ENCODE measurements around the gene ZNF695.
"Not testable (repeated sequence)": the region's sequence is repeated elsewhere in the genome, so short reads cannot be mapped to it uniquely, and the experiment has no call there.

ZNF695 gene

DNA sequence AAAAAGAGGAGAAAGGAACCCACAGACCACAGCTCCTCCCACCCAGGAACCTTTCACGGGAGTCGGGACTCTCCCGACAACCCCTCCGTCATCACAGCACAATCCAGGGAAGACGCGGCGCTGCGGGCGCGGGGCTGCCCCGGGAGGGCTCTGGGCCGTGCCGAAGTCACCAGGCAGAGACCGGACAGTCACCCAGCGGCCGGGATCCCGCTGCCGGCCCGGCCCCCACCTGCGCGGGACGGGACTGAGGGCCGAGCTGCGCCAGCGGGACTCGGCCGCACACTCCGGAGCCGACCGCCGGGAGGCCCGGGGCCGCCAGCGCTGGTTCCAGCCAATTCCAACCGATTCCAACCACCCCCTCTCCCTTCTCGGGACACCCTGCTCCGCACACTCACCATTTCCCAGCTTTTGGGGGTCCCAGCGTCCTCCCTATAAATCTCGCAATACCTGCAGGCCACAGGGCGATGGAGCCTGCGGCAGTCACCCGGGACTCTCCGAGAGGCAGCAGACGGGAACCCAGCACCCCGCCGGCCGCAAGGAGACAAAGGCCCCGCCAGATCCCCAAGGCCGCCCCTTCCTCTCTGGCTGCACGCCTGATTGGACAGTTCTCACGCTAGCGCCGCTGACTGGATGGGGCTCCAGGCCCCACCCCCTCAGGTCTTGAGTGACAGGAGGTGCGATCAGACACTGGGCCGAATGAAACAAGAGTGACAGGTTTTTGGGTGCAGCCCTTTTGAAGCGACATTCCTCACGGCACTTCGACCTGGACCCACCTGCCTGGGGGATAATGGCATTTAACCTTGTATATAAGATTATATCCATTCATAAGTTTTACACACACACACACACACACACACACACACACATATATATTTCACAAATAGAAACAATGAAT is at the start of gene ZNF695:
TSS of gene ZNF695 (minus strand) at position 547 of the 895 bp plus-strand sequence. CDS start at position 398, 149 bp downstream.
- DNase-seq (ENCODE audit: low spot score) = peak; percentile 96

DNA sequence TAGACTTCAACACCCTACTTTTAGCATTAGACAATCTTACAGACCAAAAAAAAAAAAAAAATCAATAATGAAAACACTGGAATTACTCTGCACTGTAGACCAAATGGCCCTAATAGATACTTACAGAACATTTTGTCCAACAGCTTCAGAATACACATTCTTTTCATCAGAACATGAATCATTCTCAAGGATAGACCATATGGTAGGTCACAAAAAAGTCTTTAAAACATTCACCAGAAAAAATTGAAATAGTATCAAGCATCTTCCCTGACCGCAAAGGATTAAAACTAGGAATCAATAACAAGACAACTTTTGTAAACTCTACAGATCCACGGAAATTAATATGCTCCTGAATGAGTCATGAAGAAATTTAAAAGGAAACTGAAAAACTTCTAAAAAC is 48.2 kb upstream of the ZNF695 start:
- DNase-seq (ENCODE audit: low spot score) = no peak

DNA sequence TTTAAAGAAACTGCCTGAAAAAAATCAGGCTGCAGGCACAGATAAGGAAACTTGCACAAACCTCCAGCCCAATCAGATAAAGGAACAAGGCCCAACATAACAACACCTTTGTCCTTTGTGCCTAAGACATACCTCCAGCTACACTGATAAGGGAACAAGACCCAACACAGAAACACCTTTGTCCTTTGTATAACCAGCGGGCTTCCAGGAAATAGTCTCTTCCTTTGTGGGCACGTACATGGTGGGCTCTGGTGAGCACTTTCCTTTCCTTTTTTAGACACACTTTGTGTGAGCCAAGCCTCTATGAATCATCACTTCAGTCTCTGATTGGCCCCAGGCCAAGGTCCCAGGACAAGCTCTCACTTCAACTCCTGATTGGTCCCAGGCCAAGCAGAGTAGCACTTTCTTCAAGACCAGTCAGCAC is 47.1 kb upstream of the ZNF695 start:
- DNase-seq (ENCODE audit: low spot score) = no peak

DNA sequence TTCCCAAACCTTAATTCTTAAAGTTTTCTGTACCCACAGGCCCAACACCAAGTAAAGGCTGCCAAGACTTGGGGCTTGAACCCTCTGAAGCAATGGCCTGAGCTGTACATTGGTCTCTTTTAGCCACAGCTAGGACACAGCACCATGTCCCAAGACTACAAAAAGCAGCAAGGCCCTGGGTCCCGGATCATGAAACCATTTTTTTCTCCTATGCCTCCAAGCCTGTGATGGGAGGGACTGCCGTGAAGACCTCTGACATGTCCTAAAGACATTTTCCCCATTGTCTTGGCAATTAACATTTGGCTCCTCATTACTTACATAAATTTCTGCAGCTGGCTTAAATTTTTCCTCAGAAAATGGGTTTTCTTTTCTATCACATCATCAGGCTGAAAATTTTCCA is 39.8 kb upstream of the ZNF695 start:
- no peak for DNase-seq (ENCODE audit: low spot score)

DNA sequence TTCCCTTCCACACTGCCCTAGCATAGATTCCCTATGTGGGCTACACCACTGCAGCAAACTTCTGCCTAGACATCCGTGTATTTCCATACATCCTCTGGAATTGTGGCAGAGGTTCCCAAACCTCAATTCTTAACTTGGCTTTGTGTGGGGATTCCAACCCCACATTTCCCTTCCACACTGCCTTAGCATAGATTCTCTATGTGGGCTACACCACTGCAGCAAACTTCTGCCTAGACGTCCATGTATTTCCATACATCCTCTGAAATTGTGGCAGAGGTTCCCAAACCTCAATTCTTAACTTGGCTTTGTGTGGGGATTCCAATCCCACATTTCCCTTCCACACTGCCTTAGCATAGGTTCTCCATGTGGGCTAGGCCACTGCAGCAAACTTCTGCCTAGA is 39.4 kb upstream of the ZNF695 start:
- no peak for DNase-seq (ENCODE audit: low spot score)

DNA sequence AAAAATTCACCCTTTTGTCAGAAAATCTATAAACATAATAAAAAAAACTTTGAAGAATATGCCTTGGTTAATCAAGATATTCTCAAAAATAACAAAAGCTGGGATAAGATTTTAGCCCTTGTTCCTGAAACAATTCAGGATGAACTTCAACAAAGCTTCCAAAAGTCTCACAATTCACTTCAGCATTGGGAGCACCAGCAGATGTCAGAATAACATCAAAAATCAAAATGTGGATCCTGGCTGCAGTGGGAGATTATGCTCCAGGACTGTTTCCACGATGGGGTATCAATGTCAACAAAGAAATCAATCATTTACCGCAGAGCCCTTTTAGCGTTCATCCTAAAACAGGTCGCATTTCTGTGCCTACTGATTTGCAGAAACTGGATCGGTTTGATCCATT is 35.5 kb upstream of the ZNF695 start:
- DNase-seq (ENCODE audit: low spot score) = no peak

DNA sequence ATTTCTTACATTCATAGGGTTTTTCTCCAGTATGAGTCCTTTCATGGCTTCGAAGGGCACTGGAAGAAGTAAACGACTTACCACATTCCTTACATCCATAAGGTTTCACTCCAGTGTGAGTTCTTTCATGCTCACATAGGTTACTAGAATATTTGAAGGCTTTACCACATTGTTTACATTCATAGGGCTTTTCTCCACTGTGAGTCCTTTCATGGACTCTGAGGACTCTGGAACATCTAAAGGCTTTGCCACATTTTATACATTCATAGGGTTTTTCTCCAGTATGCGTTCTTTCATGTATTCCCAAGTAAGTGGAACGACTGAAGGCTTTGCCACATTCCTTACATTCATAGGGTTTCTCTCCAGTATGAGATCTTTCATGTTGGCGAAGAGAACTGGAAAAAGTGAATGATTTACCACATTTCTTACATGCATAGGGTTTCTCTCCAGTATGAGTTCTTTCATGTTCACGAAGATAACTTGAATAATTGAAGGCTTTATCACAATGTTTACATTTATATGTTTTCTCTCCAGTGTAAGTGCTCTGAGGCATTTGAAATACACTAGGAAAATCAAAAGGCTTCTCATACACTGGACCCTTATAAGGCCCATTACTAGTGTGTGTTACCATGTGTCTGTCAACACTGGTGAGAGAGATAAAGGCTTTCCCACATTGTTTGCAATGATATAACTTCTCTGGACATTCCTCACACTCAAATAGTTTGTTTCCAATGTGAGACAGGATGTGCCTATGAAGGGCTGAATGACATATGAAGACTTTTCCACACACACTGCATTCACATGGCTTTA is 29.9 kb upstream of the ZNF695 start:
- DNase-seq (ENCODE audit: low spot score) = no peak

DNA sequence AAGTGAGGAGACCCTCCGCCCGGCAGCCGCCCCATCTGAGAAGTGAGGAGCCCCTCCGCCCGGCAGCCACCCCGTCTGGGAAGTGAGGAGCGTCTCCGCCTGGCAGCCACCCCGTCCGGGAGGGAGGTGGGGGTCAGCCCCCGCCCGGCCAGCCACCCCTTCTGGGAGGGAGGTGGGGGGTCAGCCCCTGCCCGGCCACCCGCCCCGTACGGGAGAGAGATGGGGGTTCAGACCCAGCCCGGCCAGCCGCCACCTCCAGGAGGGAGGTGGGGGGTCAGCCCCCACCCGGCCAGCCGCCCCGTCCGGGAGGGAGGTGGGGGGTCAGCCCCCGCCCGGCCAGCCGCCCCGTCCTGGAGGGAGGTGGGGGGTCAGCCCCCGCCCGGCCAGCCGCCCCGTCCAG is 24.4 kb upstream of the ZNF695 start:
- not testable (repeated sequence) for DNase-seq (ENCODE audit: low spot score)

DNA sequence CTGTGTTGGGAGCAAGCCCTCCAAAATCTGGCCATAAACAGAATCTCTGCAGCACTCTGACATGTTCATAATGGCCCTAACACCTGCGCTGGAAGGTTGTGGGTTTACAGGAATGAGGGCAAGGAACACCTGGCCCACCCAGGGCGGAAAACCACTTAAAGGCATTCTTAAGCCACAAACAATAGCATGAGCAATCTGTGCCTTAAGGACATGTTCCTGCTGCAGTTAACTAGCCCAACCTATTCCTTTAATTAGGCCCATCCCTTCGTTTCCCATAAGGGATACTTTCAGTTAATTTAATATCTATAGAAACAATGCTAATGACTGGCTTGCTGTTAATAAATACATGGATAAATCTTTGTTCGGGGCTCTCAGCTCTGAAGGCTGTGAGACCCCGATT is 16.8 kb upstream of the ZNF695 start:
- DNase-seq (ENCODE audit: low spot score) = not testable (repeated sequence)

DNA sequence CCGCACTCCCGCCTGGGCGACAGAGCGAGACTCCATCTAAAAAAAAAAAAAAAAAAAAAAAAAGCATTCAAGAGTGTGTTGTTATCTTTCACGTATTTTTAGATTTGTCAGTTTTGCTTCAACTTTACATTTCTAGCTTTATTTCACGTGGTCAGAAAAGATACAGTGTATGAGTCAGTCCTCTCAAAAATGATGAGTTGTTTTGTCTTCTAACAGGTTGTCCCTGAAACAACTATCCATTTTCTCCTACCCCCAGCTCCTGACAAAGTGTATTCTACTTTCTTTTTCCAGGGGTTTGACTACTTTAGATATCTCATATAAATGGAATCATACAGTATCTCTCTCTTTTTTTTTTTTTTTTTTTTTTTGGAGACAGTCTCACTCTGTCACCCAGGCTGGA is 5.5 kb upstream of the ZNF695 start:
- DNase-seq (ENCODE audit: low spot score) = no peak

DNA sequence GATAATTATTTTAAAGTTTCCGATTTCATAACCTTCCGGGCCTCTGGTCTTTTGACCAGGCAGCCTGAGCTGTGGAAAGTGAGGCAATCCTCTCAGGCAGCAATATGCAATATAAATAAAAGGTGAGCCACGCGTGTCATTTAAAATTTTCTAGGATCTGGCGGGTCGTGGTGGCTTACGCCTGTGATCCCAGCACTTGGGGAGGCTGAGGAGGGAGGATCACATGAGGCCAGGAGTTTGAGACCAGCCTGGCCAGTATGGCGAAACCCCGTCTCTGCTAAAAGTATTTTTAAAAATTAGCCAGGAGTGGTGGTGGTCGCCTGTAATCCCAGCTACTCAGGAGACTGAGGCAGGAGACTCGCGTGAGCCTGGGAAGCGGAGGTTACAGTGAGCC is 546 bp upstream of the ZNF695 start:
- DNase-seq (ENCODE audit: low spot score) = no peak

DNA sequence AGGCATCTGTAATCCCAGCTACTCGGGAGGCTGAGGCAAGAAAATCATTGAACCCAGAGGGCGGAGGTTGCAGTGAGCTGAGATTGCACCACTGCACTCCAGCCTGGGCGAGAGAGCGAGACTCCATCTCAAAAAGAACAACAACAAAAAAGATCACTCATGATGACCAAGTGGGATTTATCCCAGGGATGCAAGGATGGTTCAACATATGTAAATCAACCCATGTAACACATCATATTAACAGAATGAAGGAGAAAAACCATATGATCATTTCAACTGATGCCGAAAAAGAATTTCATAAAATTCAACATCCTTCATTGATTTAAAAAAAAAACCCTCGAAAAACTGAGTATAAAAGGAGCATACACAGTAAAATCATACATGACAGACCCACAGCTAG is 3.8 kb downstream of the ZNF695 start:
- DNase-seq (ENCODE audit: low spot score) = not testable (repeated sequence)

DNA sequence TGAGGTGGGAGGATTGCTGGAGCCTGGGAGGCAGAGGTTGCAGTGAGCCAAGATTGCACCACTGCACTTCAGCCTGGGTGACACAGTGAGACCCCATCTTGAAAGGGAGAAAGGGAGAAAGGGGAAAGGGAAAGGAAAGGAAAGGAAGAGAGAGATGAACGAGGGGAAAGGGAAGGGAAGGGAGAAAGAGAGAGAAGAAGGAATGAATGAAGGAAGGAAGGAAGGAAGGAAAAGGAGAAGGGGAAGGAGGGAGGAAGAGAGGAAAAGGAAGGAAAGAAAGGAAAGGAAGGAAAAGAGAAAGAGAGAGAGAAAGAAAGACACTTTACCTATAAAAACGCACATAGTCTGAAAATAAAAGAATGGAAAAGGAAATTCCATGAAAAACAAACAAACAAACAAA is 18.0 kb downstream of the ZNF695 start:
- DNase-seq (ENCODE audit: low spot score) = no peak

DNA sequence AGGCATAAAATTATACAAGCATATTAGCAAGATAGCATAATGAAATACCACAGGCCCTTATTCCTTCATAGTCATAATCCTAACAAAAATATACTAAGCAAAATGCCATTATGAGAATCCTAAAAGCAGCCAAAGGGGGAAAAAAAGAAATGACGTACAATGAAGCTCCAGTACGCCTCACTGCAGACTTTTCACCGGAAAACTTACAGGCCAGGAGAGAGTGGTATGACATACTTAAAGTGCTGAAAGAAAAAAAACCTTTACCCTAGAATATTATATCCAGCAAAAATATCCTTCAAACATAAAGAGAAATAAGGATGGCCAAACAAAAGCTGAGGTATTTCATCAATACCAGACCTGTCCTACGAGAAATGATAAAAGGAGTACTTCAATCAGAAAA is 19.5 kb downstream of the ZNF695 start:
- DNase-seq (ENCODE audit: low spot score) = no peak

DNA sequence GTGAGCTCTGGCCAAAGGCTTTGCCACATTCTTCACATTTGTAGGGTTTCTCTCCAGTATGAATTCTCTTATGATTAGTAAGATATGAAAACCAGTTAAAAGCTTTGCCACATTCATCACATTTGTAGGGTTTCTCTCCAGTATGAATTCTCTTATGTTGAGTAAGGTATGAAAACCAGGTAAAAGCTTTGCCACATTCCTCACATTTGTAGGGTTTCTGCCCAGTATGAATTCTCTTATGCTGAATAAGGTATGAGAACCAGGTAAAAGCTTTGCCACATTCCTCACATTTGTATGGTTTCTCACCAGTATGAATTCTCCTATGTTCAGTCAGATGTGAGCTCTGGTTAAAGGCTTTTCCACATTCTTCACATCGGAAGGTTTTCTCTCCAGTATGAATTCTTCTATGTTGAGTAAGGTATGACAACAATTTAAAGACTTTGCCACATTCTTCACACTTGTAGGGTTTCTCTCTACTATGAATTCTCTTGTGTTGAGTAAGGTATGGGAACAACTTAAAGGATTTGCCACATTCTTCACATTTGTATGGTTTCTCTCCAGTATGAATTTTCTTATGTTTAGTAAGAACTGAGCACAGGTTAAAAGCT is 20.7 kb downstream of the ZNF695 start:
- DNase-seq (ENCODE audit: low spot score) = no peak

DNA sequence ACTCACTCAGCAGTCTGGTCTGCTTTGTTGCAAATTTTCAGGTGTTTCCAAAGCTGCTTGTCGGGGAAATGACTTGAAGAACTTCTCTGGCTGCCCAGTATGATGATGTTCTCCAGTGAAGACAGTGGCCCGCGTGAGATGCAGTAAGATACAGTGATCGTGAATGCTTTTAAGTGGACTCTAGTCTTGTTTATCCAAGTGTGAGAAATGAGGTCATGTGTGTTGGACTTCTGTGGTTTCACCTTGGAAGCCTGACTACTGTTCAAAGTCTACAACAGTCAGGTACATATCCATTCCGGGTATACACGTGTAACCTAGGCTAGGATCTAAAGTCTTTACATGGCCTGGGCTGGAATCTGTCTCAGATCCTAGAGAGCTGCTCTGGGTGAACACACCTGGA is 29.1 kb downstream of the ZNF695 start:
- DNase-seq (ENCODE audit: low spot score) = no peak

DNA sequence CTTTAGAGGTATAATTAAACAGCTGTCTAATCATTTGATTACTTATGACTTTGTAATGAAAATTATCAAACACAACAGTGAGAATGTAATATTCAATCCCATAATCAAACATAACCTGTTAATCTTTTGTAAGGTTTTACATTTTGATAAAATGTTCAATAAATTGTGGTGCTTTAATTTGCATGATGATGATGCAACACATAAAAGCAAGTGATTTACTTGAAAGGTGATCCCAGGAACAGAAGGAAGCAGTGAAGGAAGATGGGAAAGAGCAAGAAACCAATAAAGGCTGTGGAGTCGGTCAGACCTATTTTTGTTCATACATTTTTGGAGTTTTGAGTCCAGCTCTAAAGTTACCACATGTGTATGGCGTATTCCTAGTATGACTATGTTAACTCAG is 29.6 kb downstream of the ZNF695 start:
- no peak for DNase-seq (ENCODE audit: low spot score)

DNA sequence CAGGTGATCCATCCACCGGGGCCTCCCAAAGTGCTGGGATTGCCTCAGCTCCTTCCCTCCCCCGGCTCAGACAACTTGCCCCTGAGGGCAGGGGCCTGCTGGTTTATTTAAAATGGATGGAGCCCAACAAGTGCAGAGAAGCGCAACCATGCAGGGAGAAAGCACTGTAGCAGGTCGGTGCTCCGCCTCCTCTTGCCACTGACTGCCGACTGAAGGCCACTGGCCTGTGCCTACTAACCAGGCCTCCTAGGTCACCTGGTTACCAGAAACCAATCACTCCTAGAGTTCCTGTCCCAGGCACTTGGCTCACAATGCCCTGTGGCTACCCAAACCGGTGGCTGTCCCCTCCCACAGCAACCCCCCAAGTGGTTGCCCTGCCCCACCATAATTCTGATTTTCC is 35.9 kb downstream of the ZNF695 start:
- DNase-seq (ENCODE audit: low spot score) = no peak

DNA sequence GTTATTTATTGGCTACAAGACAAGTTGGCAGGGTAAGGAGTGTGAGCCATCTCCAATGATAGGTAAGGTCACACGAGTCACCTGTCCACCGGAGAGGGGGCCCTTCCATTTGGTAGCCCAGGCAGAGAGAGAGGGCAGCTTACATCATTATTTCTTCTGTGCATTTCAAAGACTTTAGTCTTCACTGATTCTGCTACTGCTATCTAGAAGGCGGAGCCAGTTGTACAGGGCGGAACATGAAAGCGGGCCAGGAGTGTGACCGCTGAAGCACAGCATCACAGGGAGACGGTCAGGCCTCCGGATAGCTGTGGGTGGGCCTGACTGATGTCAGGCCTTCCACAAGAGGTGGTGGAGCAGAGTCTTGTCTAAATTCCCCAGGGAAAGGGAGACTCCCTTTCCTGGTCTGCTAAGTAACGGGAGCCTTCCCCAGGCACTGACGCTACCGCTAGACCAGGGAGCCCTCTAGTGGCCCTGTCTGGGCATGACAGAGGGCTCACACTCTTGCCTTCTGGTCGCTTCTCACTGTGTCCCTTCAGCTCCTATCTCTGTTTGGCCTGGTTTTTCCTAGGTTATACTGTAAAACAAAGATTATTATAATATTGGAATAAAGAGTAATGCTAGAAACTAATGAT is 36.7 kb downstream of the ZNF695 start:
- no peak for DNase-seq (ENCODE audit: low spot score)

DNA sequence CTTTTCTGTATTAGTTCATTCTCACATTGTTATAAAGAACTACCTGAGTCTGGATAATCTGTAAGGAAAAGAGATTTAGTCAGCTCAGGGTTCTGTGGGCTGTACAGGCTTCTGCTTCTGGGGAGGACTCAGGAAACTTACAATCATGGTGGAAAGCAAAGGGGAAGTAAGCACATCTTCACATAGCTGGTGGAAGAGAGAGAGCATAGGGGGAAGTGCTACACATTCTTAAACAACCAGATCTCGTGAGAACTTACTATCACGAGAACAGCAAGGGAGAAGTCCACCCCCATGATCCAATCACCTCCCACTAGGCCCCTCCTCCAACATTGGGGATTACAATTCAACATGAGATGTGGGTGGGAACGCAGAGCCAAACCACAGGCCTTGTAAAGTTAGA is 38.2 kb downstream of the ZNF695 start:
- DNase-seq (ENCODE audit: low spot score) = no peak

DNA sequence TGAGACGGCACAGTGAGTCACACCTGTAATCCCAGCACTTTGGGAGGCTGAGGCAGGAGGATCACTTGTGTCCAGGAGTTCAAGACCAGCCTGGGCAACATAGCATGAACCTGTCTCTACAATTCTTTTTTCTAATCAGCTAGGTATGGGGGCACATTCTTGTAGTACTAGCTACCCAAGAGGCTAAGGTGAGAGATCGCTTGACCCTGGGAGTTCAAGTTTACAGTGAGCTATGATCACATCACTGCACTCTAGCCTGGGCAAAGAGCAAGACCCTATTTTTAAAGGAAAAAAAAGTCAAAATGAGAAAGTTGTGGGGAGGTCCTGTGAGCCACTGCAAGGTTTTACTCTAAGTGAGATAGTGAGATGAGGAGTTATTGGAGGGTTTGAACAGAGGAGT is 41.4 kb downstream of the ZNF695 start:
- no peak for DNase-seq (ENCODE audit: low spot score)

DNA sequence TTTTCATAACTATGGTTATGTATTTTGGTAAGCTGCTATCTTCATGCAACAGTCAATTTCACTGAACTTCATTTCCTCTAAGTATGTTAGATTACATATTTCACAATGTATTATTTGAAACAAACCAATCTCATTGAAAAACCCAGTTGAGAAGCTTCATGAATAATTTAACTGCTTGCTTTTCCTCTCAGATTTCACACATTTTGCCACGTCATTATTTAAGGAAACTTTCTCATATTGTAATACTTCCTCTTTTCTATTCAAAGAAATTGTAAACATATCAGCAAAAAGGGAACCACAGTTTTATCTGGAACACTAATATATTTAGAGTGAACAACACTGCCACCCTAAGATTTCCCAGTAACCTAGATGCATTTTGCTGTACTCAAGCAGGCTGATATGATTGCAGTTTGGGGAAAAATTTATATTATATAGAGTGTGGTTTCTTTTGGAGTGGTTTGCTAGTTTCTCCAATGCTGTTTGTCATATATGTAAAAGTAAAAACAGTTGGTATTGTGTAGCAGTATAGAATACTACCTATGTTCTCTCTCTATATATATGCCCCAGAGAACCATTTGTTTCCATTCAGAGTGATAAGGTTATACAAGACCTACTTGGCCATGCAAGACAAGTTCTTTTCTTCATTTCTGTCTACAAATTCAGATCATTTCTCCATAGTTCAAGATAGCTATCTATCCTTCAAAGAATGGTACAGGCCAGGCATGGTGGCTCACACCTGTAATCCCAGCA is 47.7 kb downstream of the ZNF695 start:
- DNase-seq (ENCODE audit: low spot score) = no peak

Measured in ecto neural progenitor cell (in vitro differentiated cells).